GM21390 (cell line): ENCODE measurements around the gene GLRA3.
A peak's percentile ranks its signal among the peaks of the same experiment; 100 is the strongest.
"Not testable (repeated sequence)": the region's sequence is repeated elsewhere in the genome, so short reads cannot be mapped to it uniquely, and the experiment has no call there.

Experiments
- ATAC-seq: cut with Tn5 transposase; IDR thresholded peaks from one replicate; pipeline ENCODE4 v1.9.1; 2021; ENCODE audit not compliant: unreplicated experiment

Gene GLRA3

GRCh38 chr4:174813292-174813691 is 15.8 kb downstream of the GLRA3 start:
- ATAC-seq = no peak

GRCh38 chr4:174810834-174811233 is 18.2 kb downstream of the GLRA3 start:
- no peak for ATAC-seq

GRCh38 chr4:174808836-174809235 is 20.2 kb downstream of the GLRA3 start:
- ATAC-seq = no peak

GRCh38 chr4:174808119-174808518 is 20.9 kb downstream of the GLRA3 start:
- no peak for ATAC-seq

- ATAC-seq = no peak
These were observed 23.3 kb downstream of the GLRA3 start for GRCh38 chr4:174805746-174806145.

GRCh38 chr4:174794543-174795094 is 34.4 kb downstream of the GLRA3 start:
- ATAC-seq = no peak

- no peak for ATAC-seq
These were observed 39.4 kb downstream of the GLRA3 start for GRCh38 chr4:174789657-174790056.

- ATAC-seq = not testable (repeated sequence)
These were observed 50.6 kb downstream of the GLRA3 start for GRCh38 chr4:174778274-174778986.

GRCh38 chr4:174775366-174775765 is 53.7 kb downstream of the GLRA3 start:
- ATAC-seq = no peak

GRCh38 chr4:174764105-174764729 is 64.8 kb downstream of the GLRA3 start:
- ATAC-seq = peak; percentile 79

GRCh38 chr4:174763454-174764104 is 65.5 kb downstream of the GLRA3 start:
- ATAC-seq = peak; percentile 60

- ATAC-seq = no peak
These were observed 67.6 kb downstream of the GLRA3 start for GRCh38 chr4:174761451-174761850.

GRCh38 chr4:174757736-174758135 is 71.3 kb downstream of the GLRA3 start:
- no peak for ATAC-seq

- no peak for ATAC-seq
These were observed 76.0 kb downstream of the GLRA3 start for GRCh38 chr4:174753021-174753420.

- ATAC-seq = no peak
These were observed 77.0 kb downstream of the GLRA3 start for GRCh38 chr4:174752026-174752425.

- ATAC-seq = no peak
These were observed 80.0 kb downstream of the GLRA3 start for GRCh38 chr4:174749091-174749490.

- ATAC-seq = no peak
These were observed 82.3 kb downstream of the GLRA3 start for GRCh38 chr4:174746710-174747109.

- ATAC-seq = no peak
These were observed 86.5 kb downstream of the GLRA3 start for GRCh38 chr4:174742561-174742960.

GRCh38 chr4:174739576-174739975 is 89.5 kb downstream of the GLRA3 start:
- no peak for ATAC-seq

- no peak for ATAC-seq
These were observed 94.9 kb downstream of the GLRA3 start for GRCh38 chr4:174734181-174734580.

GRCh38 chr4:174717828-174718227 is 111.2 kb downstream of the GLRA3 start:
- ATAC-seq = no peak
